NCI-H774 (cell line): Measurements from ENCODE around the gene KAZN.

ENCODE experiments used
- DNase-seq: peaks from one replicate; lab custom pipeline; 2025; lab: John Stamatoyannopoulos, UW

The KAZN gene

DNA sequence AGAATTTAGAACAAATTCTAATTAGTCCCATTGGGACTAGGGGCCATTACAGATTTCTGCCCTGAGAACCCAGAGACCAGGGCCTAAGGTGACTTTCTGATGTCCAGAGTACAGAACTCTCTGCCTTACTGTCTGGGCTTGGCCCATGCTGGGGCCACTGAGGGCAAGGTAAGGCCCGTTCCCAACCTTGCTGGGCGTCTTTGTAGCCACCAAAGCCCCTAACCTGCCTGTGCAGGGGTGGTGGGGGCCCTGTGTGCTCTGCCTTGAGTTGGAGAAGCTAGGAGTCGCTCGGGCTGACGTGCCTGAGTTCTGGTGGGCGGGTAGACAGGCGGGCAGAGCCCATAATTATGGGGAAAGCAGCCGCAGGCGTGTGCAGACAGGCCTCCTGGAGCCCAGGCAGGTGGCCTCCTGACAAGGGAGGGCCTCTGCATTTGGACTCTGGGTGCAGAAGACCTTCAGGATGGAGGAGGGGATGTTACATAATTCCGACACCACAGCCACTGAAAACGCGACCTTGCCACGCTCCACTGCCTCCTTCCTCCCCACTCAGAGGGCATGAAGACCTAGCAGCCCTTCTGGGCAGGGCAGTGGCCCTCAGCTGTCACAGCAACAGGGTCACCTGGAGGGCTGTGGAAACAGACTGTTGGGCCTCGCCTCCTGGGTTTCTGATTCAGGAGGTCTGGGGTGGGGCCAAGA is 315.1 kb downstream of the KAZN start:
- DNase-seq: no peak

DNA sequence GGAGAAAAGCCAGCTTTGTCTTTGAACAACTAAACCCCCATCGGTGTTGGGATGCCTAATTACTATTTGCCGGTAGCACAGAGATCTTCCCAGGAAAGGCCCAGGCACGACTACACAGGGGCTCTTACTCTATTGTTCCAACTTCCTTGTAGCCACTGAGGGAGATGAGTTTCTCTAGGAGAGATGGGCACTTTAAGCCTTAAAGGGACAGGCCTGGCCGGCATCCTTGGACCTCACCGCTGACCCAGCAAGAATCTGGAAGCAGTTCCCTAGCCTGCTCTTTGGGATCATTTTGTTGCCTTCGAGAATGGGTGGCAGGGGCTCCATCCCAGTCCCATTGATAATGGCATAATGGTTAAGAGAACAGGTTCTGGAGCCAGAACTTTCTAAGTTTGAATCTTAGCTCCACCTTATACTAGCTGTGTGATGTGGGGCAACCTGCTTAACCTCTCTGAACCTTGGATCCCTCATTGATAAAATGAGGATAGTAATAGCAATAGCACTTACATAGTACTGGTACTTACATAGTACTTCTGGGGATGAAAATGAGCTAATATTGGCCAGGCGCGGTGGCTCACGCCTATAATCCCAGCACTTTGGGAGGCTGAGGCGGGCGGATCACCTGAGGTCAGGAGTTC is 316.0 kb downstream of the KAZN start:
- no peak for DNase-seq

DNA sequence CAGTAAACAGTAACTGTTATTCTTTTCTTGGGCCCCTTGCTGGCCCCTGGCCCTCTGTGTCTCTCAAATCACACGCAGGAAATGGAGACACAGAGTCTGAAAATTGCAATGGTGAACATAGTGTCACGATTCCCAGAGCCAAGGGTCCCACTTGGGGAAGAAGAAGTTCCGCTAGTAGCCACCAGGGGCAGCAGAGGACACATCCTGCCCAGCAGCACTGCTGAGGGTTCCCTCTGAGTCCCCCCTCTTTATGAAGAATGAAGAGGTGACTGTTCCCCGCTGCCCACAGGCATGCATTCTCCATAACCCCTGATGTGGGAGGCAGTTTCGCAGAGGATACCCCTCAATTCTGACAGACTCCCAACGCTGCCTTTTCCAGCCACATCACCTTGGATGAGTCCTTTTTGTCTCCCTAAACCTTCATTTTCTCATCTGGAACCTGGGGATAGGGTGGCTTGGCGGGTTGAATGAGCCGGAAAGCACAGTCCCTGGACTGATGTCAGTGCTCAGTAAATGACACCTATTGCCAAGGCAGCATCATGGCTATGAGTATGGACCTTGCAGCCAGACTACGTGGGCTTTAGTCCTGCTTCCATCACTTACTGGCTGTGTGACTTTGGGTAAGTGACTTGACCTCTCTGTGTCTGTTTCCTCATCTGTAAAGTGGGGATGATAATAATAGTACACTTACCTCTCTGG is 317.0 kb downstream of the KAZN start:
- DNase-seq: no peak

- DNase-seq: no peak
Observed at GRCh38 chr1:14919289-14919688, 320.8 kb downstream of the KAZN start.

GRCh38 chr1:14919751-14920150 is 321.3 kb downstream of the KAZN start:
- DNase-seq: no peak

DNA sequence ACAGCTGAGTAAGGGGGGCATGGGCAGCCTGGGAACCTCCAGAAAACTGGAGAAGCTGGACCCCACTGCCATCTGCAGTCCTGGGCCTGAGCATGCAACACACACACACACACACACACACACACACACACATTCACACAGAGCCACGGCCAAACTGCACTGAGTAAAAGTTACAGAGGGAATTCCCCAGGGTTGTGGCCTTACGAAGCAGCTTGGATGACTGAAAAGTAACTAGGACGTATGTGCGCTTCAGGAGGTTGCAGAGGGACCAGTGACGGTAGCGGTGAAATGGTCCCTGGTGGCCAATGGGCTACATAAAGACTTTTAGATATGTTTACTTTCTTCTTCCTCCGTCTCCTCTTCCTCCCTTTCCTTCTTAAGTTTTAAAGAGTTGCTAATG is 322.6 kb downstream of the KAZN start:
- DNase-seq: no peak

GRCh38 chr1:14922942-14923726 is 324.6 kb downstream of the KAZN start:
- DNase-seq: no peak

DNA sequence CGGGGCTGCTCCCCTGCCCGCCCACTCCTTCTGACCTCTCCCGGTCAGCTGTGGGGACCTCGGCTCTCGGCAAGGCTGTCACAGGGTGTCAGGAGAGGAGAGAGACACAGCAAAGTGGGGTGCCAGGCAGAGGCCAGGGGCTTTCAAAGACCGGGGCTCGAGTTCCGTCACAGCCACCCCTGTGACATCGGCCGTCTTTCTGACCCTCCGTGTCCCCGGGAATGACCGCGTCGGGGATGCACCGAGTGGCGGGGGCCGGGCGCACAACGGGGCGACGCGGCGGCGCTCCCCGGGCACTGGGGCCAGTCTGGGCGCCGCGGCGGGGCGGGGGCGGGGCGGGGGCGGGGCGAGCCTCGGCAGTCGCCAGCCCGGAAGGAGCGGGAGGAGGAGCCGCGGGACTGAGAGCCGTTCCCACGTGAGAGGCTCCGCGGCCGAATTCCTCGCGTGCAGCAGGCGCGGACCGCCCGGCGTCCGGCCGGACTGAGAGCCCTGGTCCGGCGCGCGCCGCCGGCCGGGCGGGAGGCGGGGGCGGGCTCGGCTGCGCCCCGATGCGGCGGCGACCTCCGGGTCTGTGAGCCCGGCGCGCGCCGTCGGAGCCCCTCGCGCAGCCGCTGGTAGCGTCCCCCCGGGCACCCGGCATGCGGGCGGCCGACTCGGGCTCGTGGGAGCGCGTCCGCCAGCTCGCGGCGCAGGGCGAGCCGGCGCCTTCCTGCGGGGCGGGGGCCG is 325.4 kb downstream of the KAZN start:
- no peak for DNase-seq

DNA sequence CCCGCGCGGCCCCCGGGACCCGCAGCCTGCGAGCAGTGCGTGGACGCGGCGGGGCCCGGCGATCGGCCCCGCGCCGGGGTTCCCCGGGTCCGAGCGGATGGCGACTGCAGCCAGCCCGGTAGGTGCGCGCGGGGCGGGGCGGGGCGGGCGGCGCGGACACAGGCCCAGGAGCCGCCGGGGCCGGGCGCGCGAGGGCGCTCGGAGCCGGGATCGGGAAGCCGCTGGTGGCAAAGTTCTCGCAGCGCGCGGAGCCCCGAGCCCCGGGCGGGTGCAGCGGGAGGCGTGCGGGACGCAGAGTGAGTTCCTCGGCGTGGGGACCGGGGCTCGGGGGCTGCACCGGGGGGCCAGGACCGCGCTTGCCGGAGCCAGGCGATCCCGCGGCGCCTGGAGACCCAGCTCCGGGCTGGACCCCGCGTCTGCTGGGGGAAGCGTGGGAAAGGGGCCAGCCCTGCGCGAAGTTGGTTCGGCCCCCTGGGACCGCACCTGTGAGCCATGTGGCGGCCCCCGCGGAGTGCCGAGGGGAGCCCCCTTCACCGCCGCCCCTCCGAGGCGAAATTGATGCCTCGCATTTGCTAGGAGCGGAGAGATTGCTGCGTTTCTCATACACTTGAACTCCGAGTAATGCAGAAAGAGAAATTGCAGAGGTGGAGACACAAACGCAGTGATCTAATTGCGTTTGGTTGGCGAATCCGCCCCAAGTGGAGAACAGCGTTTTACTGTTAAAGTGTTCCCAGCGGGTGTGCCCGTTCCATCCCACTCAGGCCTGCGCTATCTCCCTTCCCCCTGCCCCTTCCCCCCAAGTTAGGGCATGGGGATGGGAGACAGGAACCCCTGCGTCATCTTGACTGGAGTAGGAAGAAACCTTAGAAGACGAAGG is 326.2 kb downstream of the KAZN start:
- no peak for DNase-seq

DNA sequence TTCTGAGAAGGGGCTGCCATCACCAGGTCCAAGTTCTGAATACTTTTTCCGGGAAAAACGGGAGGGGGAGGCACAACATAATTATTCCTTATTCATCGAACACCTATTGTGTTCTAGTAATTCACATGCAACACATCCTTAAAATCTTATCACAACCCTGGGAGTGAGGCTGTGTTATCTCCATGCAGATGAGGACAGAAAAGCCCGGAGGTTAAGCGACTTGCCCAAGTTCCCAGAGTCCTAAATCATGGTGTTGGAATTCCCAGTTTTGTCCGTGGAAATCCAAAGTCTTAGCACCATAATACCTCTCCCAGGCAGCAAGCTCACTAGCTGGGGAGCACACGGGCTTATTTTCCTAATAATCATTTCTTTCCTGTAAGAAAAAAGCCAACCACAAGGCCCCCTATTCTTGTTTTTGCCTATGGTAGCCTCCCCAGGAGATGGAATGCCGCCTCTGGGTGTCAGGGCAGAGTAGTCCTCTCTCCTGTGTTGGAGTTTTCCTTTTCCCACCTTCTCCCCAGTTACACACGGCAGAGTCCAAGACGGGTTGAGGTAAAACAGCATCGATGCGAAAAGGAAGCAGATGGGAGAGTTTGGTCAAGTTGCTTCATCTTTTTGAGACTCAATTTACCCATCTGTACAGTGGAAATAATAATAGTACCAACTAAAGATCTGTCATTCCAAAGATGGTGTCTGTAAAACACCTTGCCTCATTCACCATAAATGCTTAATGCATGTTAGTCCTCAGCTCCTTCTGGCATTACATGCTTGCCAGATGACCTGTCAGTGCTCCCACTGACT is 327.1 kb downstream of the KAZN start:
- no peak for DNase-seq

DNA sequence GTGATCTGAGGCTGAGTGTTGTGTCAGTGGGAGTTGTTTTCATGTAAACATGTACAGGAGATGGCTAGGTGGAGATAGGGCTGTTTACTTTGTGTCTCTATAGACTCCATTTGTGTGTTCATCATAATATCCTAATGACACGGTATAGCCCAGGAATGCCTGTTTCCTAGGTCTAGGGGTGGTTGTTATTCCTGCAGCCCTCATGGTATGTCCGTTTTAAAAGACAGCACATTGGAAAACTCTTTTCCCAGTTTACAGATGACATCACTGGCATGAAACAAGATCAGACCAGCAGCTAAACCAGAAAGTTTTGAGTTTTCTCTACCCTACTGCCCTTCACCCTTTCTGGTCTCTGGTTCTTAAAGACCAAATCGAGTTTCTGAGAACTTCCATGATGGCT is 327.7 kb downstream of the KAZN start:
- no peak for DNase-seq

DNA sequence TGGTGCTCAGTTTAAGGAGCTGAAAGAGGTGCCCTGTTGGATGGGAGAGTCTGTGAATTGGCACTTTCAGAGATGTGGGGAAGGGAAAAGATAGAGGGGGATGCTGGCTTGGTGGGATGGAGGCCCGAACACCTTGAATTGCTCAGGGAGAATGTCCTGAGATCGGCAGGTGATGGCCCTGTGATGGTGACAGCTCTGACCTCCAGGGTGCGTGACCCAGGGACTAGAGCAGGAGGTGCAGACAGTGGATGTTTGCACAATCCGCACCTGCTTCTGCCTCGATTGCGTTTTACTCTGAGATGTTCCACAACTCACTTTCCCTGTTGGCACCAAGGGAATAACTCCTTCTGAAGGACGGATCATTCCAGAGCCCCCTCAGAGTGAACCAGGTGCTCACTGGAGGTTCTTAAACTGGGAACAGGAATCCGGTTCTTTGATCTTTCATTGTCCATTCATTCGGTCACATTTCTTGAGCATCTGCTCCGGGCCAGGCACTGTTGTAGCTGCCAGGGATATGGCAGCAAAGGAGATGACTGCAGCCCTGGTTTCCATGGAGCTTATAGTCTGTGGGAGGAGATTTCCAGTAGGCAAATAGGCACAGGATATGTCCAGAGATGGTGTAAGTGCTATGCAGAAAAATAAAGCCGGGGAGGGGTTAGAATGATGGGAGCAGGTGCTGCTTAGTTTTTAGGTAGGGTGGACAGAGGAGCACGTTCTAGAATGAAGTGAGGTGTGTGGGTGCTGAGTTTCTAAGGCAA is 328.5 kb downstream of the KAZN start:
- DNase-seq: no peak

DNA sequence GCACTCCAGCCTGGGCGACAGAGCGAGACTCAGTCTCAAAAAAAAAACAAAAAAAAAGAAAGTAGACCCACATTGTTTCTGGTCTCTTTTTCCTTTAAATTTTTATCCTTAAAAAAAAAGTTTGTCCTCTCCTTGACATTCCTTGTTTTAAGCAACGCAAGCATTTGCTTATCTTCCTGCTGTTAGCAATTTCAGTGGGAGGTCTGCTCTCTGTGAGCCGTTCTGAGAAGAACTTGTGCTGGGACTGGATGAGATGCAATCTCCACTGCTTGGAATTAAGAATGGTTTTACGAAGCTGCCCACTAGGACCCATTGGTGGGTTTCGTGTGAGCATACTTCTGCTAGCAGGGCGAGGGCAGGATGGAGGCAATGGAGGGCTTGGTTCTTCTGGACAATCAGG is 329.9 kb downstream of the KAZN start:
- no peak for DNase-seq

GRCh38 chr1:14928886-14929546 is 330.5 kb downstream of the KAZN start:
- DNase-seq: no peak

- DNase-seq: no peak
Observed at GRCh38 chr1:14929547-14930246, 331.2 kb downstream of the KAZN start.

- no peak for DNase-seq
Observed at GRCh38 chr1:14930247-14930965, 331.9 kb downstream of the KAZN start.

- no peak for DNase-seq
Observed at GRCh38 chr1:14932034-14932638, 333.7 kb downstream of the KAZN start.
